Astrocyte of the cerebellum (primary cell): ENCODE data around the gene MIAT.

Experiments used
- DNase-seq: peaks from one replicate; pipeline ENCODE4 v3.0.0-alpha.2; 2011; ENCODE audit warnings: low read depth
- H3K4me3 ChIP-seq: 2 replicates; pipeline ENCODE4 v1.5.1; 2011; ENCODE audit warnings: mild to moderate bottlenecking, low read depth, low read length, moderate library complexity
- CTCF ChIP-seq: IDR thresholded peaks from 2 replicates; pipeline ENCODE4 v1.5.1; 2012; ENCODE audit warnings: low read length, low read depth, moderate library complexity, mild to moderate bottlenecking; ENCODE audit errors: missing control alignments
- in situ Hi-C: cut with HindIII; loops from 2 replicates; pipeline ENCODE4 v1.10.0; 2017; ENCODE audit warnings: low sequenced_read_pairs

MIAT gene

GRCh38 chr22:26667140-26667539 is 9.8 kb downstream of the MIAT start:
- H3K4me3 ChIP-seq = no peak overlapping the region
- no peak for TF ChIP-seq CTCF
- no peak for DNase-seq
- in situ Hi-C loops = no loop called here

GRCh38 chr22:26669060-26669481 is 11.7 kb downstream of the MIAT start:
- DNase-seq = no peak
- TF ChIP-seq CTCF = peak; percentile 69
- in situ Hi-C loops = no loop called here
- H3K4me3 ChIP-seq = no peak overlapping the region

GRCh38 chr22:26670459-26670858 is 13.1 kb downstream of the MIAT start:
- in situ Hi-C loops = no loop called here
- no peak for TF ChIP-seq CTCF
- no peak overlapping the region for H3K4me3 ChIP-seq
- DNase-seq = no peak

- H3K4me3 ChIP-seq = no peak overlapping the region
- no peak for TF ChIP-seq CTCF
- in situ Hi-C loops = no loop called here
- no peak for DNase-seq
Measured at GRCh38 chr22:26671317-26672059, 14.1 kb downstream of the MIAT start.

- in situ Hi-C loops = no loop called here
- DNase-seq = no peak
- TF ChIP-seq CTCF = no peak
- peak overlapping the region; percentile 54 for H3K4me3 ChIP-seq
Measured at GRCh38 chr22:26672060-26672471, 14.7 kb downstream of the MIAT start.

GRCh38 chr22:26672590-26673468 is 15.4 kb downstream of the MIAT start:
- in situ Hi-C loops = no loop called here
- peak; percentile 58 for TF ChIP-seq CTCF
- peak overlapping the region; percentile 54 for H3K4me3 ChIP-seq
- peak; percentile 80 for DNase-seq
